GM23338 (cell line): ENCODE data around the gene THAP9. TPM values are rescaled to one million over a fixed set of nuclear protein-coding genes. Genes with fewer than 3 reads are reported as not detected.

ENCODE experiments used
- ATAC-seq: fragments of 200-7000 bp; cut with Tn5 transposase; 3 replicates; pipeline ENCODE4 v1.9.1; 2020
- DNase-seq: peaks from one replicate; pipeline ENCODE4 v3.0.0-alpha.2; 2015; ENCODE audit warnings: low spot score
- H2AFZ ChIP-seq: fragments of 200-600 bp; sonication (generic); 2 replicates; pipeline ENCODE4 v1.8.0; 2016; ENCODE audit warnings: antibody characterized with exemption, mild to moderate bottlenecking, moderate library complexity
- H3F3A ChIP-seq: fragments of 200-600 bp; sonication (generic); replicated peaks from 2 replicates; pipeline ENCODE4 v1.8.0; 2017; ENCODE audit warnings: antibody characterized with exemption, mixed run types, low read depth
- H3K27ac ChIP-seq: fragments of 200-600 bp; sonication (generic); 2 replicates; pipeline ENCODE4 v1.6.1; 2016; ENCODE audit warnings: low read depth
- H3K27me3 ChIP-seq: fragments of 200-600 bp; sonication (generic); 2 replicates; pipeline ENCODE4 v1.8.0; 2016; ENCODE audit warnings: mild to moderate bottlenecking, mixed run types, moderate library complexity; ENCODE audit not compliant: insufficient read depth
- H3K36me3 ChIP-seq: fragments of 200-600 bp; sonication (generic); 2 replicates; pipeline ENCODE4 v1.8.0; 2016; ENCODE audit warnings: mild to moderate bottlenecking; ENCODE audit not compliant: insufficient read depth
- H3K4me1 ChIP-seq: fragments of 200-600 bp; sonication (generic); 2 replicates; pipeline ENCODE4 v1.8.0; 2016; ENCODE audit warnings: mild to moderate bottlenecking, moderate library complexity; ENCODE audit not compliant: insufficient read depth
- H3K4me2 ChIP-seq: fragments of 200-600 bp; sonication (generic); 2 replicates; pipeline ENCODE4 v1.7.1; 2017; ENCODE audit warnings: mixed run types
- H3K4me3 ChIP-seq: fragments of 200-600 bp; sonication (generic); 2 replicates; pipeline ENCODE4 v1.6.1; 2016; ENCODE audit warnings: mixed run types
- H3K79me2 ChIP-seq: fragments of 200-600 bp; sonication (generic); replicated peaks from 2 replicates; pipeline ENCODE4 v1.8.0; 2017; ENCODE audit warnings: mild to moderate bottlenecking; ENCODE audit not compliant: insufficient read depth
- H3K9me2 ChIP-seq: fragments of 200-600 bp; sonication (generic); 2 replicates; pipeline ENCODE4 v1.8.0; 2017; ENCODE audit not compliant: insufficient read depth
- H4K20me1 ChIP-seq: fragments of 200-600 bp; sonication (generic); replicated peaks from 2 replicates; pipeline ENCODE4 v1.8.0; 2017; ENCODE audit warnings: mild to moderate bottlenecking; ENCODE audit not compliant: insufficient read depth
- H3K27ac Mint-ChIP-seq: 2 replicates; pipeline ENCODE4 v1.8.0; 2020; ENCODE audit warnings: inconsistent platforms, mild to moderate bottlenecking, moderate library complexity, mixed read lengths
- H3K27me3 Mint-ChIP-seq: 3 replicates; pipeline ENCODE4 v1.8.0; 2022; ENCODE audit warnings: low read depth, mild to moderate bottlenecking, moderate library complexity, mixed read lengths, inconsistent platforms; ENCODE audit not compliant: insufficient read depth, poor library complexity
- H3K36me3 Mint-ChIP-seq: 3 replicates; pipeline ENCODE4 v1.8.0; 2021; ENCODE audit warnings: low read depth, mild to moderate bottlenecking, inconsistent platforms, moderate library complexity, mixed read lengths
- H3K4me1 Mint-ChIP-seq: 3 replicates; pipeline ENCODE4 v1.8.0; 2020; ENCODE audit warnings: mild to moderate bottlenecking, inconsistent platforms, mixed read lengths
- H3K4me3 Mint-ChIP-seq: 3 replicates; pipeline ENCODE4 v1.8.0; 2021; ENCODE audit warnings: moderate library complexity, mild to moderate bottlenecking, inconsistent platforms, mixed read lengths
- H3K9me3 Mint-ChIP-seq: 3 replicates; pipeline ENCODE4 v1.8.0; 2020; ENCODE audit warnings: moderate library complexity, mild to moderate bottlenecking, inconsistent platforms, mixed read lengths
- CREB1 ChIP-seq: fragments of 250-450 bp; sonication (Bioruptor Pico); IDR thresholded peaks from 2 replicates; pipeline ENCODE4 v1.5.0; 2020; ENCODE audit warnings: low read depth, mild to moderate bottlenecking, moderate library complexity
- EZH2 ChIP-seq: fragments of 200-600 bp; sonication (generic); IDR thresholded peaks from one replicate; pipeline ENCODE4 v1.8.0; 2017; ENCODE audit warnings: antibody characterized with exemption, mild to moderate bottlenecking, low read depth; ENCODE audit not compliant: unreplicated experiment
- EZH2phosphoT487 ChIP-seq: fragments of 200-600 bp; sonication (generic); IDR thresholded peaks from one replicate; pipeline ENCODE4 v1.8.1; 2018; ENCODE audit warnings: antibody characterized with exemption; ENCODE audit not compliant: unreplicated experiment
- JUNB ChIP-seq: IDR thresholded peaks from one replicate; pipeline ENCODE4 v1.6.1; 2016; ENCODE audit warnings: antibody characterized with exemption; ENCODE audit not compliant: unreplicated experiment
- NANOG ChIP-seq: IDR thresholded peaks from 2 replicates; pipeline ENCODE4 v1.6.1; 2016; ENCODE audit warnings: antibody characterized with exemption, borderline replicate concordance
- POLR2AphosphoS5 ChIP-seq: IDR thresholded peaks from 2 replicates; pipeline ENCODE4 v1.6.1; 2016; ENCODE audit warnings: antibody characterized with exemption, low read depth
- REST ChIP-seq: IDR thresholded peaks from one replicate; pipeline ENCODE4 v1.6.1; 2018; ENCODE audit warnings: antibody characterized with exemption; ENCODE audit not compliant: unreplicated experiment
- STAT1 ChIP-seq: IDR thresholded peaks from one replicate; pipeline ENCODE4 v1.6.1; 2016; ENCODE audit warnings: antibody characterized with exemption; ENCODE audit not compliant: unreplicated experiment
- ZNF114 ChIP-seq: fragments of 250-450 bp; sonication (Bioruptor Pico); IDR thresholded peaks from 2 replicates; pipeline ENCODE4 v1.5.0; 2020; ENCODE audit warnings: mild to moderate bottlenecking, moderate library complexity
- ZNF331 ChIP-seq: fragments of 250-450 bp; sonication (Bioruptor Pico); IDR thresholded peaks from 2 replicates; pipeline ENCODE4 v1.5.0; 2020; ENCODE audit warnings: low read depth, mild to moderate bottlenecking, moderate library complexity
- polyA plus RNA-seq: library from polyadenylated mRNA; unstranded; fragments of >200 nt; fragmentation: Nextera tagmentation; extraction: Ambion mirVana; gene quantifications from 2 replicates; pipeline ENCODE4 v1.2.1, GENCODE V29; 2016
- total RNA-seq: library from RNA; depleted of rRNA; stranded (reverse); fragments of >200 nt; shearing (Covaris generic); gene quantifications from 2 replicates; pipeline ENCODE4 v1.2.3, GENCODE V29; 2014
- TF ChIP-seq, protein P1 (sequence below), 2 experiments: fragments of 200-600 bp in 1 of 2; sonication (generic) in 1 of 2; conservative IDR thresholded peaks; 2 replicates each; pipeline versions ENCODE4 v1.5.1 to v1.6.1; 2016 to 2017; ENCODE audit warnings: antibody characterized with exemption in 2 of 2, low read depth in 2 of 2, mild to moderate bottlenecking in 2 of 2, moderate library complexity in 1 of 2
- TF ChIP-seq, protein P2 (sequence below): IDR thresholded peaks from 2 replicates; pipeline ENCODE4 v1.6.1; 2016; ENCODE audit warnings: antibody characterized with exemption
- TF ChIP-seq, protein P3 (sequence below): fragments of 250-450 bp; sonication (Bioruptor Pico); IDR thresholded peaks from 2 replicates; pipeline ENCODE4 v1.5.0; 2020; ENCODE audit warnings: mild to moderate bottlenecking, moderate library complexity

THAP9 gene
- total and polyA plus RNA-seq, 2 experiments from 2014 or later, result 8.7 to 22.3 TPM

DNA sequence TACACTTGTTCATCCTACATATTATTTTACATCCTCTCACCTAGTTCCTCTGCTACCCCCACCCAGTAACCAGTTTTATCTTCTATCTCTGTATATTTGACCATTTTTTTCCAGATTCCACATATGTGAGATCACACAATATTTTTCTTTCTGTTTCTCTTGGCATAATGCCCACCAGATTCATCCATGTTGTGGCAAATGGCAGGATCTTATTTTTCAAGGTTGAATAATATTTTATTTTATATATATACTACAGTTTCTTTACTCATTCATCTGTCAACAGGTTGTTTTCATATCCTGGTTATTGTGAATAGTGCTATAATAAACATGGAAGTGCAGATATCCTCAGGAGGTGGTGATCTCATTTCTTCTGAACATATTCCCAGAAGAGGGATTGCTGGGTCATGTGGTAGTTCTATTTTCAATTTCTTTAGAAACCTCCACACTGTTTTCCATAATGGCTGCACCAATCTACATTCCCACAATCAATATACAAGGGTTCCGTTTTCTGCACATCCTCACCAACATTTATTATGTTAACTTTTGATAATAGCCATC is 48.2 kb downstream of the THAP9 start:
- H4K20me1 ChIP-seq, result no peaks in the 10 kb centered on the region
- no peak overlapping the region for H3K4me3 Mint-ChIP-seq
- H2AFZ ChIP-seq, result no peak overlapping the region
- no peak overlapping the region for H3K27ac Mint-ChIP-seq
- ATAC-seq, result no peak
- no peak overlapping the region for H3K27ac ChIP-seq
- H3K79me2 ChIP-seq, result no peaks in the 10 kb centered on the region
- no peaks in the 10 kb centered on the region for H3K27me3 ChIP-seq
- no peaks in the 10 kb centered on the region for H3K36me3 ChIP-seq
- TF ChIP-seq REST (no peak), STAT1 (no peak), NANOG (no peak), ZNF114 (CRISPR knock-in tag) (no peak), EZH2phosphoT487 (no peak), ZNF331 (CRISPR knock-in tag) (no peak), EZH2 (no peak), JUNB (no peak), POLR2AphosphoS5 (no peak), CREB1 (CRISPR knock-in tag) (no peak)
- TF ChIP-seq, protein P1, sequence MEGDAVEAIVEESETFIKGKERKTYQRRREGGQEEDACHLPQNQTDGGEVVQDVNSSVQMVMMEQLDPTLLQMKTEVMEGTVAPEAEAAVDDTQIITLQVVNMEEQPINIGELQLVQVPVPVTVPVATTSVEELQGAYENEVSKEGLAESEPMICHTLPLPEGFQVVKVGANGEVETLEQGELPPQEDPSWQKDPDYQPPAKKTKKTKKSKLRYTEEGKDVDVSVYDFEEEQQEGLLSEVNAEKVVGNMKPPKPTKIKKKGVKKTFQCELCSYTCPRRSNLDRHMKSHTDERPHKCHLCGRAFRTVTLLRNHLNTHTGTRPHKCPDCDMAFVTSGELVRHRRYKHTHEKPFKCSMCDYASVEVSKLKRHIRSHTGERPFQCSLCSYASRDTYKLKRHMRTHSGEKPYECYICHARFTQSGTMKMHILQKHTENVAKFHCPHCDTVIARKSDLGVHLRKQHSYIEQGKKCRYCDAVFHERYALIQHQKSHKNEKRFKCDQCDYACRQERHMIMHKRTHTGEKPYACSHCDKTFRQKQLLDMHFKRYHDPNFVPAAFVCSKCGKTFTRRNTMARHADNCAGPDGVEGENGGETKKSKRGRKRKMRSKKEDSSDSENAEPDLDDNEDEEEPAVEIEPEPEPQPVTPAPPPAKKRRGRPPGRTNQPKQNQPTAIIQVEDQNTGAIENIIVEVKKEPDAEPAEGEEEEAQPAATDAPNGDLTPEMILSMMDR (conservative IDR thresholded peaks at IDR 0.05; ENCODE audit: low read depth in 2 of 2), result no peak
- TF ChIP-seq, protein P2, sequence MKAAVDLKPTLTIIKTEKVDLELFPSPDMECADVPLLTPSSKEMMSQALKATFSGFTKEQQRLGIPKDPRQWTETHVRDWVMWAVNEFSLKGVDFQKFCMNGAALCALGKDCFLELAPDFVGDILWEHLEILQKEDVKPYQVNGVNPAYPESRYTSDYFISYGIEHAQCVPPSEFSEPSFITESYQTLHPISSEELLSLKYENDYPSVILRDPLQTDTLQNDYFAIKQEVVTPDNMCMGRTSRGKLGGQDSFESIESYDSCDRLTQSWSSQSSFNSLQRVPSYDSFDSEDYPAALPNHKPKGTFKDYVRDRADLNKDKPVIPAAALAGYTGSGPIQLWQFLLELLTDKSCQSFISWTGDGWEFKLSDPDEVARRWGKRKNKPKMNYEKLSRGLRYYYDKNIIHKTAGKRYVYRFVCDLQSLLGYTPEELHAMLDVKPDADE, result no peak
- TF ChIP-seq, protein P3, sequence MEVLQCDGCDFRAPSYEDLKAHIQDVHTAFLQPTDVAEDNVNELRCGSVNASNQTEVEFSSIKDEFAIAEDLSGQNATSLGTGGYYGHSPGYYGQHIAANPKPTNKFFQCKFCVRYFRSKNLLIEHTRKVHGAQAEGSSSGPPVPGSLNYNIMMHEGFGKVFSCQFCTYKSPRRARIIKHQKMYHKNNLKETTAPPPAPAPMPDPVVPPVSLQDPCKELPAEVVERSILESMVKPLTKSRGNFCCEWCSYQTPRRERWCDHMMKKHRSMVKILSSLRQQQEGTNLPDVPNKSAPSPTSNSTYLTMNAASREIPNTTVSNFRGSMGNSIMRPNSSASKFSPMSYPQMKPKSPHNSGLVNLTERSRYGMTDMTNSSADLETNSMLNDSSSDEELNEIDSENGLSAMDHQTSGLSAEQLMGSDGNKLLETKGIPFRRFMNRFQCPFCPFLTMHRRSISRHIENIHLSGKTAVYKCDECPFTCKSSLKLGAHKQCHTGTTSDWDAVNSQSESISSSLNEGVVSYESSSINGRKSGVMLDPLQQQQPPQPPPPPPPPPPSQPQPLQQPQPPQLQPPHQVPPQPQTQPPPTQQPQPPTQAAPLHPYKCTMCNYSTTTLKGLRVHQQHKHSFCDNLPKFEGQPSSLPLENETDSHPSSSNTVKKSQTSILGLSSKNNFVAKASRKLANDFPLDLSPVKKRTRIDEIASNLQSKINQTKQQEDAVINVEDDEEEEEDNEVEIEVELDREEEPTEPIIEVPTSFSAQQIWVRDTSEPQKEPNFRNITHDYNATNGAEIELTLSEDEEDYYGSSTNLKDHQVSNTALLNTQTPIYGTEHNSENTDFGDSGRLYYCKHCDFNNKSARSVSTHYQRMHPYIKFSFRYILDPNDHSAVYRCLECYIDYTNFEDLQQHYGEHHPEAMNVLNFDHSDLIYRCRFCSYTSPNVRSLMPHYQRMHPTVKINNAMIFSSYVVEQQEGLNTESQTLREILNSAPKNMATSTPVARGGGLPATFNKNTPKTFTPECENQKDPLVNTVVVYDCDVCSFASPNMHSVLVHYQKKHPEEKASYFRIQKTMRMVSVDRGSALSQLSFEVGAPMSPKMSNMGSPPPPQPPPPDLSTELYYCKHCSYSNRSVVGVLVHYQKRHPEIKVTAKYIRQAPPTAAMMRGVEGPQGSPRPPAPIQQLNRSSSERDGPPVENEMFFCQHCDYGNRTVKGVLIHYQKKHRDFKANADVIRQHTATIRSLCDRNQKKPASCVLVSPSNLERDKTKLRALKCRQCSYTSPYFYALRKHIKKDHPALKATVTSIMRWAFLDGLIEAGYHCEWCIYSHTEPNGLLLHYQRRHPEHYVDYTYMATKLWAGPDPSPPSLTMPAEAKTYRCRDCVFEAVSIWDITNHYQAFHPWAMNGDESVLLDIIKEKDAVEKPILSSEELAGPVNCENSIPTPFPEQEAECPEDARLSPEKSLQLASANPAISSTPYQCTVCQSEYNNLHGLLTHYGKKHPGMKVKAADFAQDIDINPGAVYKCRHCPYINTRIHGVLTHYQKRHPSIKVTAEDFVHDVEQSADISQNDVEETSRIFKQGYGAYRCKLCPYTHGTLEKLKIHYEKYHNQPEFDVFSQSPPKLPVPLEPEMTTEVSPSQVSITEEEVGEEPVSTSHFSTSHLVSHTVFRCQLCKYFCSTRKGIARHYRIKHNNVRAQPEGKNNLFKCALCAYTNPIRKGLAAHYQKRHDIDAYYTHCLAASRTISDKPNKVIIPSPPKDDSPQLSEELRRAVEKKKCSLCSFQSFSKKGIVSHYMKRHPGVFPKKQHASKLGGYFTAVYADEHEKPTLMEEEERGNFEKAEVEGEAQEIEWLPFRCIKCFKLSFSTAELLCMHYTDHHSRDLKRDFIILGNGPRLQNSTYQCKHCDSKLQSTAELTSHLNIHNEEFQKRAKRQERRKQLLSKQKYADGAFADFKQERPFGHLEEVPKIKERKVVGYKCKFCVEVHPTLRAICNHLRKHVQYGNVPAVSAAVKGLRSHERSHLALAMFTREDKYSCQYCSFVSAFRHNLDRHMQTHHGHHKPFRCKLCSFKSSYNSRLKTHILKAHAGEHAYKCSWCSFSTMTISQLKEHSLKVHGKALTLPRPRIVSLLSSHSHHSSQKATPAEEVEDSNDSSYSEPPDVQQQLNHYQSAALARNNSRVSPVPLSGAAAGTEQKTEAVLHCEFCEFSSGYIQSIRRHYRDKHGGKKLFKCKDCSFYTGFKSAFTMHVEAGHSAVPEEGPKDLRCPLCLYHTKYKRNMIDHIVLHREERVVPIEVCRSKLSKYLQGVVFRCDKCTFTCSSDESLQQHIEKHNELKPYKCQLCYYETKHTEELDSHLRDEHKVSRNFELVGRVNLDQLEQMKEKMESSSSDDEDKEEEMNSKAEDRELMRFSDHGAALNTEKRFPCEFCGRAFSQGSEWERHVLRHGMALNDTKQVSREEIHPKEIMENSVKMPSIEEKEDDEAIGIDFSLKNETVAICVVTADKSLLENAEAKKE (CRISPR knock-in tag), result no peak
- H3K4me3 ChIP-seq, result no peak overlapping the region
- H3K9me3 Mint-ChIP-seq, result no peaks in the 10 kb centered on the region
- H3K4me2 ChIP-seq, result no peak overlapping the region
- no peaks in the 10 kb centered on the region for H3K36me3 Mint-ChIP-seq
- no peaks in the 10 kb centered on the region for H3K4me1 ChIP-seq
- DNase-seq, result no peak
- no peaks in the 10 kb centered on the region for H3K4me1 Mint-ChIP-seq
- no peaks in the 10 kb centered on the region for H3F3A ChIP-seq
- no peaks in the 10 kb centered on the region for H3K9me2 ChIP-seq
- H3K27me3 Mint-ChIP-seq, result no peaks in the 10 kb centered on the region
